GM21447 (cell line): ENCODE data around the gene OGFR.

Source experiments
- ATAC-seq: cut with Tn5 transposase; IDR thresholded peaks from one replicate; pipeline ENCODE4 v1.9.1; 2021; ENCODE audit not compliant: unreplicated experiment

OGFR gene

DNA sequence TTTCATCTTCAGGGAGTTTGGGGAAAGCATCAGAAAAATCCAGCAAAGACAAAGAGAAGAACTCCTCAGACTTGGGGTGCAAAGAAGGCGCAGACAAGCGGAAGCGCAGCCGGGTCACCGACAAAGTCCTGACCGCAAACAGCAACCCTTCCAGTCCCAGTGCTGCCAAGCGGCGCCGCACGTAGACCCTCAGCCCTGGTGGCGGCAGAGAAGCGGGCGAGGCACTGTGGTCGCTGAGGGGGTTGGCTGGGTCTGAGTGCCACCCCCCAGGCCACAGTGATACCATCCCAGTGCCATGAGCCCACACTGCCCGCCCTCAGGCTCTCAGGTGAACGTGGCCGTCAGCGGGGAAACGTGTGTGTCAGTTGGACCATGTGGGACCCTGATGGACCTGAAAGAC, 5.2 kb upstream of the OGFR start:
- no peak for ATAC-seq

DNA sequence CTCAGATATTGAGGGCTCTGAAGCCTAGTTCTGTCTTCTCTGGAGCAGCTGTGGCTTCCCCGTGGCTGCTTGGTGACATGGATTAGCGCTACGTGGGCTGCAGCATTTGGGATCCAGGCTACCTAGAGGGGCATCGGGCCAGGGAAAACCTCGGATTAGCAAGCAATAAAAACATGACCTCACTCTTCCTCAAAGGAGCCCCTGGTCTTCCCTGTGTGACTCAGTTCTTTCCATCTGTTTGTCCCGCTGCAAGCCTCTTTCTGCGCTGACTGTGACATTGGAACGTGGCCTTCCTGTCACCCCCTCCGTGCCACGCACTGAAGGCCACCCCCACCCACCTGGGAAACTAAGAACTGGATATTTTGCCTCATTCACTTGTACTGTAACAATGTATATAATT, 4.8 kb upstream of the OGFR start:
- no peak for ATAC-seq

GRCh38 chr20:62800314-62801259, 4.0 kb upstream of the OGFR start:
- no peak for ATAC-seq

DNA sequence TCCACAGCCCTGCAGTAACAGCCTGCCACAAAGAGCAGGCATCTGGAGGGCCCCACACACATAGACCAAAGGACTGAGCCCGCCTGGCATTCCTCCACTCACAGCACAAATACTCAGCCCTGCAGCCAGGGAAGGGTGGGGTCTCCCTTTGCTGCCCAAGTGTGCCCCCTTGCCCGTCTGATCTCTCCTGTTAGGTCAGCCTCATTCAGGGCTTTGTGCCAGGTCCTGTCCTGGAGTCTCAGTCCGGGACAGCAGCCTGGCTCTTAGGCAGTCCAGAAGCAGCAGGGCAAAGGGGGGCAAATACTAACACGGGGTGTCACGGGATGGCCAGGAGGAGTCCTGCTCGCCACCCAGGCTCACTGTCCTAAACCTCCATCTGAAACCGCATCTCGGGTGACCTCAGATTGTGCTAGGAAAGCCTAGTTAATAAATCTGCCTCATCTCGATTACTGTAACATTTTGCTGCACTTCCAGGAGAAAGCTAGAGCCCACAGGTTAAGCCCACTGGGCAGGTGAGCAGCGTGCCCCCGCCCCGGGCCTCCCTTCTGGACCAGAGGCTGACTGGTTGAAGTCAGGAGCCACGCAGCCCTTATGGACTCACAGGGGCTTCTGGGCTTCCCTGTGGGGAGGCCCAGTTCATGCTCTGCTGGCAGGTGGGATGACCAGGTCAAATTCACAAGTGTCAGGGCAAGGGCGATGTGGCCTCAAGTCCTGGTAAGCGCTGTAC, 3.2 kb upstream of the OGFR start:
- ATAC-seq, result no peak

DNA sequence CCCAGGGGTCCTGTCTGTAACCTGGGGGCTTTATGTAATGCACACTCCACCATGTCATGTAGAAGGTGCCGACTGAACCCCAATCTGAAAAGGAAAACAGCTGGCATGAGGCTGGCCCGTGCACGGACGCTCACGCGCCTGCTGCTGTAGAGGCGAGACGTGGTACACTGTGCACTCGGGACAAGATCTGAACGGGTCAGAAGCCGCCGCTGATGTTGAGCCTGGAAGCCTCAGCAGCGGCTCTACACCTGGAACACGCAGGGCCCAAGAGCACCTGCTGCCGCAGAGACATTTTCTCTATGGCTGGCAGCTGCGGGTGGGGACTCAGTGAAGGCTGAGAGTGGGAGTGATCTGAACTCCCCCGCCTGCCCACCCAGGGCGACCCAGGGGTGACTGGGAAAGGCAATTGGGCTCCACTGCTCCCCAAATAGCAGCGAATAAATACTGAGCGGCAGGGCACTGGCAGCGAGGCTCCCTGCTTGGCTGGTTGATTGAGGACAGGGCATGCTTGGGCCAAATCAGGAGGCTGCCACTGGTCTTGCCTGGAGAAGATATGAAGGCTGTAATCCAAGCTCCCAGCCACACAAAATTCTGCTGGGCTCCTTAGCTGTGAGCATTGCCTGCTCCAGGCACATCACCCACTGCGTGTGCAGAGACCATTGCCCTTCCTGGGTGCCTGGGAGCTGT, 2.5 kb upstream of the OGFR start:
- ATAC-seq, result no peak

- ATAC-seq, result no peak
Observed at GRCh38 chr20:62804021-62804626, 511 bp upstream of the OGFR start.

- ATAC-seq, result no peak
Observed at GRCh38 chr20:62805155-62805710, 598 bp downstream of the OGFR start.

- ATAC-seq, result no peak
Observed at GRCh38 chr20:62805711-62806382, 1.2 kb downstream of the OGFR start.

- ATAC-seq, result no peak
Observed at GRCh38 chr20:62806383-62807050, 1.9 kb downstream of the OGFR start.

DNA sequence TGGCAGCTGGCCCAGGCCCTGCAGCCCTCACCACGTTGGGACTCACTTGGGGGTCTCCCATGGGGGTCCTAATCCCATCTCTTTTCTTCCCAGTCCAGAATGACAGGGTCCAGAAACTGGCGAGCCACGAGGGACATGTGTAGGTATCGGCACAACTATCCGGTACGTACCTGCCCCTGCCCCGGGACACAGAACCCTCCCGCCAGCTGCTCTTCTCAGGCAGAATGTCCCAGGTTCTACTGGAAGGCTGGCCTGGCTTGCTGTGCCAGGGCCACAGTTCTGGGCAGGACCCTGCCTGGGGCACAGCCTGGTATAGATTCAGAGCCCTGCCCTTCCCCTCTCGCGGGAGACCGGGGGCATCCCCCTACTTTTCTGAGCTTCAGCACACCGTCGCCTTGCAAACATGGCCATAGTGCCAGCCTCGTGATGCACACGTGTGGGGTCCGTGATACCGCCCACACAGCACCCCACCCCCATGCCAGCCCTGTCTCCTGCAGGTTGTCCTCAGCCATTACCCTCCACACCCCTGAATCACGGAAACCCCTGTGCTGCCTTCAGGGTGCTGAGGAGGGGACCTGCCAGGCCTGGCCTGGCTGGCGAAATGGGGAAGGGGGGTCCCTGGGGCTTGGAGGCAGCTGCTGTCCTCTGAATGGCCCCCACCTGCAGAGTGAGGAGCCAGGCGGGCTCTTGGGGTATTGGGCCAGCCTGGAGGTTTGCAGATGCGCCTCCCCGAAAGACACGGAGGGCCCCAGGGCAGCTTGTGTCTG, 3.0 kb downstream of the OGFR start:
- ATAC-seq, result no peak

DNA sequence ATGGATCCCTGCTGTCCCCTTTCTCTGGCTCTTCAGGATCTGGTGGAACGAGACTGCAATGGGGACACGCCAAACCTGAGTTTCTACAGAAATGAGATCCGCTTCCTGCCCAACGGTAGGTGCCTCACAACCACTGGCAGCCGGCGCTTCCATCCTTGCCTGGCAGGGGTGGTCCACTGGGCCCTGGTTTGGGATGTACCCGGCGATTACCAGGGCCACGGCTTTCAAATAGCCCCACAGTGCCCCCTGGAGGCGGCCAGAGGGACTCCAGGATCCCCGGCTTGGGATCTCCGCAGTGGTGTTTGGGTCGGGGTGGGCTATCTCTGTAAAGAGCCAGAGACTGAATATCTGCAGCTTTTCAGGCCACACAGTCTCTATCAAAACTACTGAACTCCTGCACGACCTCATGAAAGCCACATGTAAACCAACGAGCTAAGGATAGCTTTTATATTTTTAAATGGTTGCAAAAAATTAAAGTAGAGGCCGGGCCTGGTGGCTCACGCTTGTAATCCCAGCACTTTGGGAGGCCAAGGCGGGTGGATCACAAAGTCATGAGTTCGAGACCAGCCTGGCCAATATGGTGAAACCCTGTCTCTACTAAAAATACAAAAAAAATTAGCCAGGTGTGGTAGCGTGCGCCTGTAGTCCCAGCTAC, 3.7 kb downstream of the OGFR start:
- ATAC-seq, result no peak

DNA sequence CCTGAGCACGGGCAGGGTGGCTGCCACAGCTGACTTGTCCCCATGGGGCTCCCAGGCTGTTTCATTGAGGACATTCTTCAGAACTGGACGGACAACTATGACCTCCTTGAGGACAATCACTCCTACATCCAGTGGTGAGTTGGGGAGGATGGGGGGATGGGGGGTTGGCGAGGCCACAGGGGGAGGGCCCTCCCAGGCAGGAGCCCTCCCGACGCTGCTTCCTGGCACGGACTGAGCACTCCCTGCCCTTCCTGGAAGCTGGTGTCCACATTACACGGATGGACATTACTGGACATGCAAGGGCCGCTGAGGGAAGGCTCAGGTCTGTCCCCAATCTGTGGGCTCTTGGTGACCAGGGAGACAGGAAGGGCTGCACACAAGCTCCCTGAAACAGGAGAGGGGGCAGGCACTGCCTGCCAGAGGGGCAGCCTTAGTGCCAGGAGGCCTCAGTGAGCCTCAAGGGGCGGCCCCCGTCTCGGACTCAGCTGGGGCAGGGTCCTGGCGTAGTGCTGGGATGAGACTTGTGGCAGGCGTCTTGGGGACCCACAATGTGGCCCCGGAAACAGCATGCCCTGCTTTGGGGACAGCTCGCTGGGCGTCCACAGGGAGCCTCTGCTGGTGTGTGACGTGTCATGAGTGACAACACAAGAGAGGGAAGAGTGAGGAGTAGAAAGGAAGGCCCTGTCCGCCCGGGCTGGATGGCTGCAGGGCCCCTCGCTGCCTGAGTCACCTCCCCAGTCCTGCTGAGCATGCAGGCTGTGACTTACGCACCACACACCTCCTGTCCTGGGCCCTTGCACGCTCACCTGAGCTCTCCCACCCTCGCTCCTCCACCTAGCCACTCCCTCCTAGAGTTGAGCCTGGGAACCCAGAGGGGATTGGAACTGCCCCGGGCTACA, 5.1 kb downstream of the OGFR start:
- no peak for ATAC-seq

DNA sequence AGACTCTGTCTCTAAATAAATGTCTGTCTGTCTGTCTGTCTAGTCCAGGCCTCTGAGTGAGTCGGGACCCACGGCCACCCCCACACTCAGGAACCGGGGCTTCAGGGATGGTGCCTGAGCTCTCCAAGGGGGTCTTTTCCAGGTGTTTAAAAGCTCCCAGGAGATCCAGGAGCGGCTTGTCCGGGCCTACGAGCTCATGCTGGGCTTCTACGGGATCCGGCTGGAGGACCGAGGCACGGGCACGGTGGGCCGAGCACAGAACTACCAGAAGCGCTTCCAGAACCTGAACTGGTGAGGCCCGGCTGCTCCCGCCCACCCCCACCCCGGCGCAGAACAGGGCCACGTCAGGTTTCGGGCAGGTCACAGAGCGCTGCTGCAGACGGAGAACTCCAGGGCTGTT, 6.7 kb downstream of the OGFR start:
- ATAC-seq, result no peak

DNA sequence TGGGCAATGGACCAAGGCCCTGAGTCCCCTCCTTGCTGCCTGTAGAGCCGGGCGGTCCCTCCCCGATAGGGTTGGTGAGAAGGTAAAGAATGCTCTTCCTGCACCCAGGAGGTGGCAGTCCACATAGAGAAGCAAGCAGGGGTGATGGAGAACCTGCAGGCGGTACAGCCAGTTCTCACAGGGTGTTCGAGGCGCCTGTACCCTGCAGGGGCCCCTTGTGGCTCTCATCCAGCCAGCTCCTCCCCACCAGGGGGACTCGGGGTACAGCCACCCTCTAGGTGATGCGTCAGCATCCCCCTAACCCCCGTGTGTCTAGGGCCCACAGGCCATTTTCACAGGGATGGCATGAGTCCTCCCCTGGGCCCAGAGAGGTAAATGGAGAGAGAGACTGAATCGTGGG, 7.1 kb downstream of the OGFR start:
- ATAC-seq, result no peak

DNA sequence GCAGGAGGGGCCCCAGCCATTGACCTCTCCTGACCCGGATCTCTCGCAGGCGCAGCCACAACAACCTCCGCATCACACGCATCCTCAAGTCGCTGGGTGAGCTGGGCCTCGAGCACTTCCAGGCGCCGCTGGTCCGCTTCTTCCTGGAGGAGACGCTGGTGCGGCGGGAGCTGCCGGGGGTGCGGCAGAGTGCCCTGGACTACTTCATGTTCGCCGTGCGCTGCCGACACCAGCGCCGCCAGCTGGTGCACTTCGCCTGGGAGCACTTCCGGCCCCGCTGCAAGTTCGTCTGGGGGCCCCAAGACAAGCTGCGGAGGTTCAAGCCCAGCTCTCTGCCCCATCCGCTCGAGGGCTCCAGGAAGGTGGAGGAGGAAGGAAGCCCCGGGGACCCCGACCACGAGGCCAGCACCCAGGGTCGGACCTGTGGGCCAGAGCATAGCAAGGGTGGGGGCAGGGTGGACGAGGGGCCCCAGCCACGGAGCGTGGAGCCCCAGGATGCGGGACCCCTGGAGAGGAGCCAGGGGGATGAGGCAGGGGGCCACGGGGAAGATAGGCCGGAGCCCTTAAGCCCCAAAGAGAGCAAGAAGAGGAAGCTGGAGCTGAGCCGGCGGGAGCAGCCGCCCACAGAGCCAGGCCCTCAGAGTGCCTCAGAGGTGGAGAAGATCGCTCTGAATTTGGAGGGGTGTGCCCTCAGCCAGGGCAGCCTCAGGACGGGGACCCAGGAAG, 7.7 kb downstream of the OGFR start:
- ATAC-seq, result no peak

DNA sequence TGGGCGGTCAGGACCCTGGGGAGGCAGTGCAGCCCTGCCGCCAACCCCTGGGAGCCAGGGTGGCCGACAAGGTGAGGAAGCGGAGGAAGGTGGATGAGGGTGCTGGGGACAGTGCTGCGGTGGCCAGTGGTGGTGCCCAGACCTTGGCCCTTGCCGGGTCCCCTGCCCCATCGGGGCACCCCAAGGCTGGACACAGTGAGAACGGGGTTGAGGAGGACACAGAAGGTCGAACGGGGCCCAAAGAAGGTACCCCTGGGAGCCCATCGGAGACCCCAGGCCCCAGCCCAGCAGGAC, 8.2 kb downstream of the OGFR start:
- ATAC-seq, result no peak

DNA sequence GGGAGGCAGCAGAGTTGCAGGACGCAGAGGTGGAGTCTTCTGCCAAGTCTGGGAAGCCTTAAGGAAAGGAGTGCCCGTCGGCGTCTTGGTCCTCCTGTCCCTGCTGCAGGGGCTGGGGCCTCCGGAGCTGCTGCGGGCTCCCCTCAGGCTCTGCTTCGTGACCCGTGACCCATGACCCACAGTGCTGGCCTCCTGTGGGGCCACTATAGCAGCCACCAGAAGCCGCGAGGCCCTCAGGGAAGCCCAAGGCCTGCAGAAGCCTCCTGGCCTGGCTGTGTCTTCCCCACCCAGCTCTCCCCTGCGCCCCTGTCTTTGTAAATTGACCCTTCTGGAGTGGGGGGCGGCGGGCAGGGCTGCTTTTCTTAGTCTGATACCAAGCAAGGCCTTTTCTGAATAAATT, 9.0 kb downstream of the OGFR start:
- ATAC-seq, result no peak
